ENCODE data around the gene SPATA9. TPM values are rescaled to one million over a fixed set of nuclear protein-coding genes. Genes with fewer than 3 reads are reported as not detected.
"Not testable (repeated sequence)": the region's sequence is repeated elsewhere in the genome, so short reads cannot be mapped to it uniquely, and the experiment has no call there.

SPATA9 gene
- total and polyA plus RNA-seq, 11 donors = 0.17 to 0.99 (median 0.53) TPM; not detected in 7

DNA sequence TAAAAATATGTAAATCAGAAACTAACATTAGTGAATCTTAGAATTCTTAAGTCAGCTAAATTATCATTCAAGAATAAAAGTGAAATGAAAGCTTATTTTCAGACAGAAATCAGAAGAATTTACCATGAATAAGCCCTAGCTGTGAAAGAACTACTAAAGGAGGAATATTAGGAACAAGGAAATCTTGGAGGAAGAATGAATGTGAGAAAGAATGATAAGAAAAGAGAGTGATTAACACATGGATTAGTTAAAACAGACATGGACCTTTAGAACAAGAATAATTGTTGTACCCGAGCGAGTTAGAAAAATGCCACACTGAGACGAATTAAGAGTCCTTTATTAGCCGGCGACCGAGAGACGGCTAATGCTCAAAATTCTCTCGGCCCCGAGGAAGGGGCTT lies 24.3 kb upstream of the SPATA9 start:
- ATAC-seq = no peak
- Histone ChIP-seq H3K4me3 (no peak overlapping the region), H3K27me3 (no peaks in the 10 kb centered on the region), H3K4me1 (peaks cover 0 to 15% (median 4%) of the 10 kb centered on the region in 12 donors), H3K27ac (no peak overlapping the region), H3K9me3 (no peaks in the 10 kb centered on the region), H3K36me3 (no peaks in the 10 kb centered on the region)
- intact Hi-C loops (cut with DNase I) = no loop called here
- no peak for DNase-seq
- WGBS, 4 donors = 78 to 84% (median 82%) methylated on average over 9 of the region's 9 CpGs
- TF ChIP-seq, protein P1, sequence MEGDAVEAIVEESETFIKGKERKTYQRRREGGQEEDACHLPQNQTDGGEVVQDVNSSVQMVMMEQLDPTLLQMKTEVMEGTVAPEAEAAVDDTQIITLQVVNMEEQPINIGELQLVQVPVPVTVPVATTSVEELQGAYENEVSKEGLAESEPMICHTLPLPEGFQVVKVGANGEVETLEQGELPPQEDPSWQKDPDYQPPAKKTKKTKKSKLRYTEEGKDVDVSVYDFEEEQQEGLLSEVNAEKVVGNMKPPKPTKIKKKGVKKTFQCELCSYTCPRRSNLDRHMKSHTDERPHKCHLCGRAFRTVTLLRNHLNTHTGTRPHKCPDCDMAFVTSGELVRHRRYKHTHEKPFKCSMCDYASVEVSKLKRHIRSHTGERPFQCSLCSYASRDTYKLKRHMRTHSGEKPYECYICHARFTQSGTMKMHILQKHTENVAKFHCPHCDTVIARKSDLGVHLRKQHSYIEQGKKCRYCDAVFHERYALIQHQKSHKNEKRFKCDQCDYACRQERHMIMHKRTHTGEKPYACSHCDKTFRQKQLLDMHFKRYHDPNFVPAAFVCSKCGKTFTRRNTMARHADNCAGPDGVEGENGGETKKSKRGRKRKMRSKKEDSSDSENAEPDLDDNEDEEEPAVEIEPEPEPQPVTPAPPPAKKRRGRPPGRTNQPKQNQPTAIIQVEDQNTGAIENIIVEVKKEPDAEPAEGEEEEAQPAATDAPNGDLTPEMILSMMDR (IDR thresholded peaks at IDR 0.05) = no peak
- no peak for TF ChIP-seq POLR2A (IDR thresholded peaks at IDR 0.05)

GRCh38 chr5:95706196-95706595 lies 23.4 kb upstream of the SPATA9 start:
- DNase-seq; intact Hi-C loops (cut with DNase I); H3K36me3 ChIP-seq; H3K27me3 ChIP-seq; H3K4me3 ChIP-seq; H3K27ac ChIP-seq; H3K9me3 ChIP-seq; ATAC-seq: not testable (repeated sequence)
- peaks cover 0 to 12% (median 4%) of the 10 kb centered on the region in 12 donors for H3K4me1 ChIP-seq
- WGBS, 4 donors = 82 to 89% (median 85%) methylated on average over 4 to 5 of the region's 5 CpGs

DNA sequence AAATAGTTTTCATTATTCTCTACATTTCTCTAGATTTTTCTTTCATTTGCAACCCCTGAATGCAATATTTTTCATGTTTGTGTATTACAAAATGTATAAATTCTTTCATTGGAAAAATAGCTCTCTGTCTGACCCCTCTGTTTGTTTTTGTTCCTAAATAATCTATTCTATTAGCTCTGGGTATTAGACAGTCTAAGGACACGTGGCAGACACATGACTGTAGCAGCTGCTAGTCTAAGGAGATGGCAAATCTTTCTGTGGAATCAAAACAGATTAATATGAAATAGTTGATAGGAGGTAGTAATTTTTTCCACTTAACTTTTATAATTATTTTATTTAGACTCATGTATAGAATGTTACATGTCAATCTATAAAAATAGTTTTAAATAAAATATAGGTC lies 21.4 kb upstream of the SPATA9 start:
- no peak overlapping the region for H3K4me3 ChIP-seq
- no peaks in the 10 kb centered on the region for H3K27me3 ChIP-seq
- no peaks in the 10 kb centered on the region for H3K4me1 ChIP-seq
- DNase-seq (no peak), ATAC-seq (no peak)
- no peaks in the 10 kb centered on the region for H3K36me3 ChIP-seq
- TF ChIP-seq, protein P1 (IDR thresholded peaks at IDR 0.05) = no peak
- TF ChIP-seq POLR2A (IDR thresholded peaks at IDR 0.05) = no peak
- H3K27ac ChIP-seq = no peak overlapping the region
- 41 to 57% (median 47%) methylated on average over 1 of the region's 1 CpG for WGBS, 4 donors
- intact Hi-C loops (cut with DNase I) = no loop called here
- H3K9me3 ChIP-seq = no peaks in the 10 kb centered on the region

GRCh38 chr5:95701074-95701473 lies 18.3 kb upstream of the SPATA9 start:
- H3K27me3 ChIP-seq = no peaks in the 10 kb centered on the region
- no peaks in the 10 kb centered on the region for H3K36me3 ChIP-seq
- no peaks in the 10 kb centered on the region for H3K9me3 ChIP-seq
- intact Hi-C loops (cut with DNase I) = no loop called here
- H3K27ac ChIP-seq = no peak overlapping the region
- no peak for ATAC-seq
- H3K4me3 ChIP-seq = no peak overlapping the region
- TF ChIP-seq POLR2A (IDR thresholded peaks at IDR 0.05) = no peak
- TF ChIP-seq, protein P1 (IDR thresholded peaks at IDR 0.05) = no peak
- H3K4me1 ChIP-seq = no peaks in the 10 kb centered on the region
- no peak for DNase-seq

DNA sequence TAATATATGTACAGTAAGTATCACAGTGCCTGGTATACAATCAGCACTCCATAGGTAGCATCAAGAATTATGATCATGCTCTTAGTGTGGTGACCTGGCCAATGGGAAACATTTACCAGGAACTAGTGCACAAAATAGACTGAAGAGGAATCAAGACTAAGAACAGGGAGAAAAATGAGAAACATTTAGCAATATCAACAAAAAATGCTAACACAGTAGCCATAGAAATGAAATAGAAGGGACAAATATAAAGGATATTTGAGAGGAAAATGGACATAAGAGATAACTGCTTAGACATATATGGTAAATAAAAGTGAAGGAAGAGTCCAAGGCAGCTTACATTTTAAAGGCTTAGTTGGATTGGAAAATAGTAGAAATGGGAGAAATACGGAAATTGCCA lies 16.5 kb upstream of the SPATA9 start:
- H3K4me1 ChIP-seq = no peaks in the 10 kb centered on the region
- WGBS, 4 donors = 93 to 100% (median 98%) methylated on average over 1 of the region's 1 CpG
- no peak overlapping the region for H3K27ac ChIP-seq
- TF ChIP-seq, protein P1 (IDR thresholded peaks at IDR 0.05) = no peak
- TF ChIP-seq POLR2A (IDR thresholded peaks at IDR 0.05) = no peak
- no peaks in the 10 kb centered on the region for H3K9me3 ChIP-seq
- no peak for ATAC-seq
- no peaks in the 10 kb centered on the region for H3K27me3 ChIP-seq
- DNase-seq = no peak
- intact Hi-C loops (cut with DNase I) = no loop called here
- no peak overlapping the region for H3K4me3 ChIP-seq
- no peaks in the 10 kb centered on the region for H3K36me3 ChIP-seq
